HG02840 (cell line): ENCODE data around the gene FIGNL2.

ENCODE experiments used
- ATAC-seq: cut with Tn5 transposase; IDR thresholded peaks from one replicate; pipeline ENCODE4 v1.9.1; 2021; ENCODE audit warnings: mild to moderate bottlenecking, moderate library complexity, moderate number of reproducible peaks; ENCODE audit not compliant: unreplicated experiment, low FRiP score

Gene FIGNL2

DNA sequence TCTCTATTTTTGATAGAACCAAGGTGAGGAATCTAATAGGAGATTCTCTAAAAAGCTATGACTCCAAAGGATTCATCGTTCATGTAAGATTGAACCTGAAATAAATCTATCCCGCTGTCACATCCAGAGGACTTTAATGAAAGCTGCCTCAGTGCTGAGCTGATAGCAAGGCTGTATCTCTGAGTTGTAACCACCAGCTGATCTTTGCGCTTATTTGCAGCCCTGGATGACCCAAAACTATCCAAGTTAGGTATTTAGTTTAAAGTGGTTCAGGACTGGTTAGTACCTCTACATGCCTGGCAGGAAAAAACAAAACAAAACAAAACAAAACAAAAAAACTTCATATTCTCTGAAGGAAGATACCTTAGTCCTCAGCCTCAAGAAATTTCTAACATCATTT is 30.6 kb upstream of the FIGNL2 start:
- no peak for ATAC-seq

DNA sequence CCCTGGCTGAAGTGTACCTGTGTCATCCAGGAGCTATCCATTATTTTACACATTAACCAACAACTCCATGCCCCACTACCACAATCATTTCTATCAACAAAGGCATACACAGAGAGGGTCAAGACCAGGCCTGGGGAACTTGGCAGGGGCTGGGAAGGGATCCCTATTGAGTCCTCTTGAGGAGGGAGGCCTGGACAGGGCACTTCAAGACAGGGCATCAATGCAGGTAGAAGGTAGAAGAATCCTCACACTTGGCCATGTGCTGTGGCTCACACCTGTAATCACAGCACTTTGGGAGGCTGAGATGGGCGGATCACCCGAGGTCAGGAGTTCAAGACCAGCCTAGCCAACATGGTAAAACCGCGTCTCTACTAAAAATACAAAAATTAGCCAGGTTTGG is 26.0 kb upstream of the FIGNL2 start:
- no peak for ATAC-seq

DNA sequence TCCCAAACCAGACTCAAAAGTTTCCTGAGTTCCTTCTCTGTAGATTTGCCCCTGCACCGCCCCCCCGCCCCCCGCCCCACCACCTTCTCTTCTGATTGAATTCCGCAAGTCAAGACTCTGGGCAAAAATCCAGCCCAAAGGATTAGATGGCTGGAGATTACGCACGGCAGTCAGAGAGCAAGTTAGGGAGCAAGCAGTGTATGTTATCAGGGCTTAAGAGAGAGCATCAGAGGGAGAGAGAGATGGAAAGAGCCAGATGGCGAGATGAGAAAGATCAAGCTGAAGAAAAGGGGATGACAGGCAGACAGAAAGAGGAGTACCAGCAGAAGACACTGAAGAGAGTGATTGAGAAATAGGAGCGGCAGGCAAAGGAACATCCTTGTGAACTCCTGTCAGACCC is 25.5 kb upstream of the FIGNL2 start:
- ATAC-seq = no peak

DNA sequence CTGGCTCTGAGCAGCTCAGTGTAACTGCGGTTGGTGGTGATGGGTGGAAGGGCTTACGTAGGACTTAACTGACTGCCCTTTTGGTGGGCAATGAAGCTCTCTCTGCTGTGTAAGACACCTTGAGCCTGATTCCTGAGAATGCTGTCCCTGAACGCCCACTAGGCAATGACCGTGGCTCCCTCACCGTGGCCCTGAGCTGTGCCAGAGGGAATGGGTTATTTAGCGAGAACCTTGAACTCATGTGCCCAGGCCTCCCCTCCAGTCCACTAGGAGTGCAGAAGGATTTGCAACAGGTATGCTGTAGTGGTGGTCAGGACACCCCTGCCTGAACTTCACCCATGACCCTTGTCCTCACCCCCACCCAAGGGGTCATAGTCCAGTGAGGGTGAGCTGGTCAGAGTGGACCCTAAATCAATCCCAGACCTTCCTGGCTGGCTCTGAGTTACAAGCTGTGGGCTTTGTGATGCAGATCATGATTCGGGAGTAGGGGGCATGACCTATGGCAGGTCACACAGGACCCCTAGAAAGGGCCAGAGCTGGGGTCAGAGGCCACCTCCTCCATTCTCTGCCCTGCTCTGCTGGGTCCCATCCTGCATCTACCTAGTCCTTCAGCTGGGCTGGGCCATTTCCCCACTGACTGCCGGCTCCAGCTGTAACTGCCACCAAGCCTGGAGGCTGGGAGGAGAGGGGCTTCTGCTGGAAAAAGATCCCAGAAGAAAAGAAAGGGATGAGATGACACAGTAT is 24.9 kb upstream of the FIGNL2 start:
- ATAC-seq = no peak

DNA sequence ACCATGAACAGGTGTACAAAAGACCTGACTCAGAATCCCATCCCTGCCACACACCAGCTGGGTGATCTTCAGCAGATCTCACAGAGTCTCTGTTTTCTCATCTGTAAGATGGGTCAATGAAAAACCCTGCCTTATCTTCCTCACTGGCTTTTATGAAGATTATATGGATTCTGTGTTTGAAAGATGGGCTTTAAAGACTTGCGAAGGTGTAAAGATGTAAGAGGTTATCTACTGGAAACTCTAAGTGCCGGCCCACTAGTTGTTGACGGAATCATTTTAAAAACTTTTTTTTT is 24.1 kb upstream of the FIGNL2 start:
- ATAC-seq = no peak

DNA sequence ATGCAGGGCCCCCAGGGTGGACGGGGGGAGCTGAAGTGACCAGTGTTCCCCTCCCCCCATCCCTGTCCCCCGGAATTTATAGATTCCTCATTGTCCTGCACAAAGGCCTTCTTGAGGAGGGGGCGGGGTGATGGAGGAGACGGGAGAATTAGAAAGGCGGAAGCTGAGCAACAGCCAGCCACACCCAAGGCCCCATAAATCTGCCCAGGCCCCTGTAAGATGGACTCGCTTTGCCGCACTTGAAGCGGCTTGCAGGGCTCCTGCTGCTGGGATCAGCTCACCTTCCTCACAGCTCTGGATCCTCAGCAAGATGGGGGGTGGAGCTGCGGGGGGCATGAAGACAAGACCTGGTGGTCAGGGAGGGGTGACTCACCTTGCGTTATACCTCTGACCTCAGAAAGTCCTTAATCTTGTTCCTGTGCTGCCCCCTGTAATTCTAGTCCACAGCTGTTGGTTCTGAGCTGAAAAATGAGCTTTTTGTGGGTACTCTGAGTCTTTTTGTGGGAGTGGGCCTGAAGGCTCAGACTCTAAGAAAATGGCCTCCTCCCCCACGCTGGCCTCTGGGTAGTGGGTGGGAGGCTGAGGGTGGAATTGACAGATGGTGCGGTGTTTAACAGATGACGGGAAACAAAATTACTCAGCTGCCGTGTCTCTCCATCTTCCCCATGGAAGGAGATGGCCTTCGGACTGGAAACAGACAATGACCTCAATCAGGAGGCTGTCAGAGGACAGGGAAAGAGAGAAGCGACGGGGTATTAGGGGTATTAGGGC is 23.6 kb upstream of the FIGNL2 start:
- no peak for ATAC-seq

DNA sequence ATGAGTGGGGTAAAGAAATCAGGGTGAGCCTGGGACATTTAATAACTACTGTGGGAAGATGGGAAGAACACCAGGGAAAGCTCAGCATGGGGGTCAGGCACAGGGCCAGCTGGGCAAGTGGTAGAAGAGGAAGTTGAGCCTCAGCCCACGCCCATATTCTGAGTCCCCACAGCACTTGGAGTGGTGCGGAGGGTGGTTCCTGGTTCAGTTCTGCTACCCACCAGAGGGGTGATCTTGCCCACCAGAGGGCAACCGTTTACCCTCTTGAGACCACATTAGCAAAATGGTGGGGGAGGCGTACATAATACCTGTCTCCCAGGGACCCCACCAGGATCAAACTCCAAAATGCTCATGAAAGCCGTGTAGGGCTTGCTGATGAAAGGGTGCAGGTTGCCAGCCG is 22.6 kb upstream of the FIGNL2 start:
- no peak for ATAC-seq

DNA sequence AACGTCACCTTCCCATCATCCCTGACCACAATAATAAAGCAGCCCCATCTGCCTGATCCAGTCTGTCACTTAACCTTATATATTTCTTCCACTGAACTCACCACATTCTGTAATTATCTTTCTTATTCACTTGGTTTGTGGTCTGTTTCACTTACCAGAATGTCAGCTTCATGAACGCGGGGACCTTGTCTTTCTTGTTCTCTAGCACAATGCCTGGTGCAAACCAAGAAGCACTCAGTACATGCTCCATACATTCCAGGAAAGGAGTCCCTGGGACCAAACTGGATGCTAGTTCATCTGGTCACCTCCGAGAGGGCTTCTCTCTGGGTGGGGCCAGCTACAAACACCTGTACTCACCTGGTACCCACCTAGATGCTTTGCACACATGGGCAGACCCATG is 22.0 kb upstream of the FIGNL2 start:
- no peak for ATAC-seq

DNA sequence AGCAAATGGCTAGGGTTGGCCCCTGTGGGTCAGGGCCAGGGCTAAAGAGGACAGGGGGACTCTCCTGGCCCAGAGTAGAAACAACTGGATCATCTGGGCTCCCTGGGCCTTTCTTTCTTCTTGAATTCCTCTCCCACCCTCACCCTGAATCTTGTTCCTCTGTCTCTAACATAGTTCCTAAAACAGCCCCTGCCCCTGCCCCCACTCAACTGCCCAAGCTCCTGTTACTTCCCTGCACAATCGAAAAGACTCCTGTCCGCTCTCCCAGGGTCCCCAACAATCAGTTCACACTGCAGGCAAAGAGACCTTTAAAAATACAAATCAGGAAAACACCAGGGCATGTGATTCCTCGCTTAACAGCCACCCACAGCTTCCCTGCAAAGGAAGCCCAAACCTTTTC is 21.4 kb upstream of the FIGNL2 start:
- no peak for ATAC-seq

DNA sequence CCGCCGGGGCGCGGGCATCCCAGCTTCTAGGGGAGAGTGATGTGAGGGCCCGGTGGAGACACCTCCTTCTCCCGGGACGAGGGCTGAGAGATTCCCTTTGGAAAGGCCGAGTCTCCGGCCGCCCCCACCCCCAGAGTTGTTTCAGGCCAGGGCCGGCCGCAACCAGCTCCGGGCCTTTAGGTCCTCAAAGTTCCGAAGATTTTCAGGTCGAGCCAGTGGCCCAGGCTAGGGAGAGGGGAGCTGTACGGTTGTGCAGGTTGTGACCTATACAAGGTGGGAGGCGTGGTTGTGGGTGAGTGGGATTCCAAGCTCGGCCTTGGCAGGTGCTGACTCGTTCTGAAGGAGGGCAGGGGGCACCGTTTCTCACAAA is 21.0 kb upstream of the FIGNL2 start:
- ATAC-seq = no peak

DNA sequence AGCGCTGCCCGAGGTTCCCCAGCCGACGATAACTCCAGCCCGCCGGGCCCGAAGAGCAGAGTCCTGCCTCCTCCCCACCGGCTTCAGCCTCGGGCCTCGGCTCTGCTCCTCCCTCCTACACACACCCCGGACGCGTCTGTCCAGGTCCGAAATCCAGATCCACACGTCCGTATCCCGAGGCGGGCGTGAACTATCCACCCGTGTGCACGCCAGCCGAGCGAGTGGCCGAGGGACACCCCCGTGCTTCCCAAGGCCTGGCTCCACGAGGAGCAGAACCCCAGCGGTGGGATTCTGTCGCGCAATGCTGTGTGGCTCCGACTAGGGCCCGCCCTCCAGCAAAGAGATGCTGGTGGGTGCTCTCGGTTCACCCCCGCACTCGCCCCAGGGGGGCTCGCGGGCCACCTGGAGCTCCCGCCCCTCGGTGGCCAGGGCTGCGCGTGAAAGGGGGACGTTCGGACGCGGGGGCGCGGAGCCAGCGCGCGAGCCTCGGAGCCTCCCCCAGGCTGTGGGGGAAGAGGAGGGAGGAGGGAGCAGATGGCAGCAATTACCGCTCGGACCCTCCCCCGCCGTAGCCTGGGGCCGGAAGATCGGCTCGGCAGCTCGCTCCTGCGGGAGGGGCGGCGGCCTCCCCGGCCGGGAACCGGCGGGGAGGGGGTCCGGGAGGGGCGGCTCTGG is 20.4 kb upstream of the FIGNL2 start:
- no peak for ATAC-seq

DNA sequence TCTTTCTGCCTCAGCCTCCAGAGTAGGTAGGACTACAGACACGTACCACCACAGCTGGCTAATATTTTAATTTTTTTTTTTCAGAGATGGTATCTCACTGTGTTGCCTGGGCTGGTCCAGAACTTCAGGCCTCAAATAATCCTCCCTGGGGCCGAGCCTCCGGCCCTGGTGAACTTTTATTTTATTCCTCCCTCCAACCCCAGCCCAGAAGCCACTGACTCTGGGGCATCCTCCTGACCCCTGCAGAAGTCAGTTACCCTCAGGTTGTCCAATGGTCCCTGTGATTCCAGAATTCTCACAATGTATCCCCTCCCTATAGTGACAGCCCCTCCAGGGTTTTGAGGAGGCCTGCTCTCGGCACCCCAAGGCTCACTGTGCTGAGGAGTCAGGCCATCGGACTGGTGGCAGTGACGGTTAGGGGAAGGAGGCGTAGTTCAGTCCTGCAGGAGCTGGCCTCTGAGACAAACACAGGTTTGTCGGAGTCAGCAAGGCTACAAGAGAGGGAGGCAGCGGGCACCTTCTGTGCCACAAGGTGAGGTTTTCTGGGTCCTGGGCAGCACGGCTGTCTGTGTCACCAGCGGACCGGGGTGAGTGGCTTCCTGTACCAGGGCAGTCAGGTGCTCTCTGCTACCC is 19.4 kb upstream of the FIGNL2 start:
- ATAC-seq = no peak

DNA sequence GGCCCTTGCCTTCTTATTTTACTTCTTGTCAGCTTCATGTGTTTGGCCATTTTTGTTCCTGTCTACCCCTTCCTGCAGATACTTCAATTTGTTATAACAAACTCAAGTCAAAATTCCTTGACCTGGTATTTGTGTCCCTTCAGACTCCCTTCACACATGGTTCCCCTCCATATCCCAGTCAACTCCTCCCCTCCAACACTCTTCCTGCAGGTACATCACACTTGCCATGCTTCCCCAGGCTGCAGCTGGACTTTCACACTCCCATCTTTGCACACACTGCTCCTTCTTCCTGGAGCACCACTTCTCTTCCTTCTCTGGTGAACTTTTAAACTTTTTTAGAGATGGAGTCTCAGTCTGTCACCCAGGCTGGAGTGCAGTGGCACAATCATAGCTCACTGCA is 18.9 kb upstream of the FIGNL2 start:
- no peak for ATAC-seq

DNA sequence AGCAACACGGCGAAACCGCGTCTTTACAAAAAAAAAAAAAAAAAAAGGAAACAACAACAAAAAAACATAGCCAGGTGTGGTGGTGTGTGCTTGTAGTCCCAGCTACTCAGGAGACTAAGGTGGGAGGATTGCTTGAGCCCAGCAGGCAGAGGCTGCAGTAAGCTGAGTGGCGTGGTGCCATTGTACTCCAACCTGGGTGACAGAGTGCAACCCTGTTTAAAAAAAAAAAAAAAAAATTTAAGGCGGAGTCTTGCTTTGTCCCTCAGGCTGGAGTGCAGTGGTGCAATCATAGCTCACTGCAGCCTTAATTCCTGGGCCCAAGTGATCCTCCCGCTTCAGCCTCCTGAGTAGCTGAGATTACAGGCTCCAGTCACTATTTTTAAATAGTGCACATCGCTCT is 18.2 kb upstream of the FIGNL2 start:
- no peak for ATAC-seq

DNA sequence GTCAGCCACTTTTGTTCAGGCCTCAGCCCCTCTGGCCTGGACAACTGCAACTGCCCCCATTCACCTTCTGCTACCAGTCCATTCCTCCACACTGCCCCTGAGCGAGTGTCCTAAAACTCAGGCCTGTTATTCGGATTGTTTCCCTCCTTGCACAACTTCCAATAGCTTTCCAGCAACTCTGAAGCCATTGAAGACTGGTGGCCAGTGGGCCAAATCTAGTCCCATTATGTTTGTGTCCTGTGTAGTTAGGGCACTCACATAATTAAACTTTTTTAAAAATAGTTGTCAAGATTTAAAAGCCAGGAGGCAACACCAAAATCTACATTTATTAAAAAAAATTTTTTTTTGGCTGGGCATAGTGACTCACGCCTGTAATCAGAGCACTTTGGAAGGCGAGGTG is 17.8 kb upstream of the FIGNL2 start:
- no peak for ATAC-seq

DNA sequence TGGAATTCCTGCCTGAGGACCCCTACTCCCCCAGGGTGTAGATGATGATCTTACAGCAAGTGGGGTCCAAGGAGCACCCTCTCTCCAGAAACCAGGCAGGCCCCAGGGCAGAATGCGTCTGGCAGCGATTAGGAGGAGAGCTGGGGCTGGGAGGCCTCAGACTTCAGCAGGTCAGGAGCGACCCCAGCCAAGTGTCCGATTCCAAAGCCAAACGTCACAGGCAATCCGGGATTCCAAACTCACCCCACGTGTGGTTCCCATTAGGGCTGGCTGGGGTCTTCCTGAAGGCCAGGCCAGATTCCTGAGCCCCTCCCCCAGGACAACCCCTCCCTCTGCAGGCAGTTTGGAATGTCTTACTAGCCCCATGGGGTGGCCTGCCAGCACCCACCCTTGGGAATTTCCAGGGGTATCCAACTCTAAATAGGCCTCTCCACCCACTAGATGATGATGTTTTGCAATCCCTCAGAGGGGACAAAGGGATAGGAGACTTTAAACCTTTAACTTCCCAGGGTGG is 17.3 kb upstream of the FIGNL2 start:
- no peak for ATAC-seq

DNA sequence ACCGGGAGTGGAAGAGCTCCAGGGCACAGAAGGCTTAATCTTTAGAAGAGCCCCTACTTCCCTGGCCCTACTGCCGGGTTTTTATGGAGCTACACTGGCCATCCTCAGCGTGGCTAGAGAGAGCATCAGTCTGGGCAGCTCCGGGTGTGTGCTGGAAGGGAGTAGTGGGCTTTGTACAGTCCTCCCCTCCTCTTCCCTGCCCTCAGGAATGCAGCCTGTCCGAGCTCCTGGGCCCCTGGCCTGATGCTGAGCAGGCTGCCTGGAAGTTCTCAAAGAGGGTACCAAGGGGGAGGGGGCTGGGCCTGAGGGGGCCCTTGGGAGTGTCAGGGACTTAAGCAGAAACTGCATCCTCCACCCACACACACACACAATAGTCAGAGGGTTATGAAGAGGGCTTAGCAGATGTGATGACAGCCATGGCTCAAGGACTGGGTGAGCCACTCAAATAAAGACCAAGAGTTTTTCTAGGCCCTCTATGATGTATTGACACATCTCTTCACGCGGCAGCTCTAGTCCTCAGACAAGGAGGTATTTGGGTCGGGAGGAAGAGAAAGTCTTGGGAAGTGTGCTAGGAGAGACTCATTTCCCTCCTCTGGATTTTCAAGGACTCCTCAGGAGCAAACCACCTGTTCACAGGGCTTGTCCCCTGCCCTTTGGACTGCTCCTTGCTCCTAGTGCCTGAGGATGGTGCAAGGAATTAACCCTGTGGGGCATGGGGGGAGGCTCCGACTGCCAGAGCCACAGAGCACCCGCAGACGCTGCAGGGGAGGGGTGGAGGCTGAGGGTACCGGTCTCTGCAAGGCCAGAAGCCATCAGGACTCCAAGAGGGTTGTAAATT is 16.5 kb upstream of the FIGNL2 start:
- no peak for ATAC-seq

DNA sequence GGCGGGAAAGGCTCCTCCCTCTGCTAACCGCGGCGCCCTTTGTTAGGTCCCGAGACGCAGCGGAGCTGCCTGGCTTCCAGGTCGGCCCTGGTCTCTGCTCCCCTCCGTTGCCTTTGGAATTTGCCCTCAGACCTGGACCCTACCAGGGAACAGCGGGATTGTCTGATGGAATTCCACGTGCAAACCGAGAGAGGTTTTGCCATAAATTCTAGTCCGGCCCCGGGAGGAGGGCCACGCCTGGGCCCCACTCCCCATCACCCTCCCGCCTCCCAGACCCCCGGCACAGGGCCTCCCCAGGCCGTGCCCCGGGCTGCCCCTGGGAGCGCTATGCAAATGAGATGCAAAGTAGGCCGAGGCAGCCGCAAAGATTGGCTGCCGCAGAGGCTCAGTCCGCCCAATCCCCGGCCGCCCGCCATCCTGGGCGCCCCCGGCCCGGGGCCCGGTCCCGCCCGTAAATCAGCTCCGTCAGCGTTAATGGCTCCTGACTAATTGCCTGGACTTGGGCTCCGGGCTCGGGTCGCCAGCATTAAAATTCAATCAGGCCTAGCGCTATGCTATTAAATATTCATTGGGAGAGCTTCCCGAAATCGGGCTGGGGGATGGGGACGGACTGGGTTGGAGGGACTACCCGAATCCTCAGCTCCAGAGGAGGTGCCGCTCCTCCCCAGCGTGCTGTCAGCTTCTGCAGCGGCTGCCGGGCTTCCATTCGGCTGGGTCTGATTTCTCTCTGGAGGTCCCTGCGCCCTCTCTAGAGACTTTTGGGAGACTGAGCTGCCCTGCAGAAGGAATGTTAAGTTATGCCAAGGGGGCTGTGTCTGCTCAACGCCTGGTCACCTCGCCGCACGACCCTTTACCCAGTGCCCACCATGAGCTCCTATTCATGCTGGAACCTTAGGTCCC is 15.7 kb upstream of the FIGNL2 start:
- ATAC-seq = no peak

DNA sequence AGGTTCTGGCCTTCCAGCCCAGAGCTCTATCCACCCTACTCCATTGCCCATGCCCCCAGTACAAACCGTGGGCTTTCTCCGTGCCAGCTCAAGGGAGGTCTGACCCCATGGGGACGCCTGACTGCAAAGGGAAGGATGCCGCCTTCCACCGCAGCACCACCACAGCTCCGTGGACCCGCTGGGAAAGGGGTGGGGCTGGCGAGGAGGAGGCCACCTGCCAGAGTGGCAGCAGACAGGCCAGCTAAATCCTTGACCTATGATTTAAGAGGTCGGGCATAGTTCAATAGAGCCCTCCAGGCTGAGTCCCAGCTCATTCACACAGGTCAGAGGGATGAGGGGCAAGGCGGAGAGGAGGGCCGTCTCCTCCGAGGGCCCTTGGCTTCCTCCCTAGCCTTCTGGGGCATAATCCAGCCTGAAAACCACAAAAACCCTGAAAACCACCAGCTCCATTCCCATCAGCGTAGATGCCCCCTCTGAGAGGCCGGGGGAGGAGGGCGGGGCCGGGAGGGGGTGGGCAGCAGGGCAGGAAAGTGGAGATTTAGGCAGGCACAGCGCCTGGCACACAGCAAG is 14.9 kb upstream of the FIGNL2 start:
- no peak for ATAC-seq
